HG02763 (cell line): ENCODE measurements around the gene CTNND2.

Experiments used
- ATAC-seq: cut with Tn5 transposase; IDR thresholded peaks from one replicate; pipeline ENCODE4 v1.9.1; 2021; ENCODE audit warnings: mild to moderate bottlenecking, moderate library complexity; ENCODE audit not compliant: unreplicated experiment

Gene CTNND2

DNA sequence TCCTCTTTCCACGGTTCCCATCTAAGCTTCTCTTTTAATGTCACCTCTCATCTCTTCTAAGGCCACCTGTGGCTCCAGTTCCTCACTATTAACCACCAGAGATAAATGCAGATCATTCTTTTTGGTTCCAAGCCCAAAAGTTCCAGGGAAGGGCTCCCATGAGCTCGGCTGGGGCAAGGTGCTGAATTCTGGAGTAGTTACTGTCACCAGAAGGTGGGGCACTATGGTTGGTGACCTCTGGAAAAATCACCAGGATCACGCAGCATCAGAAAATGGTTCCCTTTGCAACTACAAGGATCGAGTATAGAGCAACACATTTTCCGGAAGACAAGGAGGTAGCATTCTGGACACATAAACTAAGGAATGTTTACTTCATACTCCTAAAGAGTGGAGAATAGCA lies 614.5 kb downstream of the CTNND2 start:
- ATAC-seq = no peak

- no peak for ATAC-seq
Observed at GRCh38 chr5:11289208-11289607, 615.0 kb downstream of the CTNND2 start.

DNA sequence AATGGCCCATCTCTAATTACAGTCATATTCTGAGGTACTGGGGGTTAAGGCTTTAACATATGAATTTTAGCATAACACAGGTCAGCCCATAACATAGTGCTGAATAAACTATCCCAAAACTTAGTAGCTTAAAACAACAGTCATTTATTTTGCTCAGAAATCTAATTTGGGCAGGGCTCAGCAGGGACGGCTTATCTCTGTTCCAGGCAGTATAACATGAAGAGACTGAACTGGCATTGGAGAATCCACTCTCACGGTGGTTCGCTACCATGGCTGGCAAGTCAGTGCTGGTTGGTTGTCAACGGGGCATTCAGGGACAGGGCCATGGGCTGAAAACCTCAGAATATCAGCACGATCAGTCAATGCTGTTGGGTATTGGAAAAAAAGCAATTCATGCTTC lies 622.4 kb downstream of the CTNND2 start:
- no peak for ATAC-seq

DNA sequence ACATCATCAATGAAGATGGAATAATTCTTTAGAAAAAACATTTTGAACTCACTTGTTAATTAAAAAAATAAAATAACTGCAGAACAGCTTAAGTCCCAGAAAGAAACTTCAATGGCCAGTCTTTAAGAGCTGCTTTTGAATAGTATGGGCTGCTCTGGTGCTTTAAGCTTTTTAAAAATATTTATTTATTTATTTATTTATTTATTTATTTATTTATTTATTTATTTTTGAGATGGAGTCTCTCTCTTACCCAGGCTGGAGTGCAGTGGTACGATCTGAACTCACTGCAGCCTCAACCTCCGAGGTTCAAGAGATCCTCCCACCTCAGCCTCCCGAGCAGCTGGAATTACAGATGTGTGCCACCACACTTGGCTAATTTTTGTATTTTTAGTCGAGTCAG lies 626.9 kb downstream of the CTNND2 start:
- no peak for ATAC-seq

GRCh38 chr5:11273180-11273903 lies 630.9 kb downstream of the CTNND2 start:
- ATAC-seq = no peak

GRCh38 chr5:11269515-11269914 lies 634.7 kb downstream of the CTNND2 start:
- ATAC-seq = no peak

GRCh38 chr5:11268891-11269290 lies 635.4 kb downstream of the CTNND2 start:
- no peak for ATAC-seq

- ATAC-seq = no peak
Observed at GRCh38 chr5:11266331-11266730, 637.9 kb downstream of the CTNND2 start.

GRCh38 chr5:11261241-11261640 lies 643.0 kb downstream of the CTNND2 start:
- no peak for ATAC-seq

DNA sequence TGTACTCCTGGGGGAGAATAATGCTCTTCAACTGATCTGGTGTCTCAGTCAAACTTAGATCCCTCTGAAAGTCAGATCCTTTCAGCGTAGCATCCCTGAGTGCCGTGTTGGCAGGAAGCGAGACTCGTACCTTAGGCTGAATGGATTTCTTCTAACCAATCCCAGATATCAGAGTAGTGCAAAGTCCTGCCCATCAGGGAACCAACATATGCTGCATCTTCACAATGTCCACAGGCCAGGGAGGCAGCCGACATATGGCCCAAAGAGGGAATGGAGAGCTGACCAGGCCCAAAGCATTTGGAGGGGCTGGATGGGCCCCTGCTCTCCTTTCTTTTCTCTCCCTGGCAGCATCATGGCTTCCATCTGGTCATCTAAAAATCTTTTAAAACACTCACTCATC lies 646.2 kb downstream of the CTNND2 start:
- no peak for ATAC-seq

DNA sequence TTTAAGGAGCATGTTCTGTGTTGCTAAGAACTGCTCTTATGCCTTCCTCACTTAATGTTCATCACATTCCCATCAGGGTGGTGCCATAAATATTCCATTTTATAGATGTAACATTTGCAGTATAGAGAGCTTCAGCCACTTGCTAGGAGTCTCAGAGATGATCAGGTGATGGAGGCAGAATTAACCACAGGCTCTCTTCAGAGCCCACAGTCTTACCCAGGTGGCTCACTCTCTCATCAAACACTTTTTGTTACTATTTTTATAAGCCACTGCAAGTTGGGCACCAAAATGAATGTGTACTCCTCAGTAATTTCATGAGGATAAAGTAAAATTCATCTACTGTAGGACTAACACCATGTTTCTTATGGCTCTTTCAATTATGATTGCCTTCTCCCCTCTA lies 651.7 kb downstream of the CTNND2 start:
- ATAC-seq = no peak

GRCh38 chr5:11252075-11252474 lies 652.2 kb downstream of the CTNND2 start:
- ATAC-seq = no peak

GRCh38 chr5:11251247-11251646 lies 653.0 kb downstream of the CTNND2 start:
- no peak for ATAC-seq

GRCh38 chr5:11248966-11249365 lies 655.3 kb downstream of the CTNND2 start:
- ATAC-seq = no peak

- ATAC-seq = no peak
Observed at GRCh38 chr5:11247224-11247623, 657.0 kb downstream of the CTNND2 start.

DNA sequence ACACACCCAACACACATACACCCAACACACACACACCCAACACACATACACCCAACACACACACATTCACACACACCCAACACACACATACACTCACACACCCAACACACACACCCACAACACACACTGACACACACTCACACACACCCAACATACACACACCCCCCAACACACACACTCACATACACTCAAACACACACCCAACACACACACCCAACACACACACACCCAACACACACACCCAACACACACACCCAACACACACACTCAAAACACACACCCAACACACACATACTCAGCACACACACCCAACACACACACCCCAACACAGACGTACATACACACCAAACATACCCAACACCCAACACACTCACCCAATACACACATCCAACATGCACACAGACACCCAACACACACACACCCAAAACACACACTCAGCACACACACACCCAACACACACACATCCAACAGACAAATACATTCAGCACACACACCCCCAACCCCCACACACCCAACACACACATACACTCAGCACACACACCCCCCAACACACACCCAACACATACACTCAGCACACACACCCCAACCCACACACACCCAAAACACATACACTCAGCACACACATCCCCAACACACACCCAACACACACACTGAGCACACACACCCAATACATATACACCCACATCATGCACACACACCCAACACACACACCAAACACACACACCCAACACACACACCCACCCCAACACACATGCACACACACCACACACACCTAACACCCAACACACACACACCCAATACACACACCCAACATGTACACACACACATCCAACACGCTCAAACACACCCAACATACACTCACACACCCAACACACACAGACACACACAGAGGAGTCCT lies 663.7 kb downstream of the CTNND2 start:
- no peak for ATAC-seq

- ATAC-seq = no peak
Observed at GRCh38 chr5:11239261-11240015, 664.8 kb downstream of the CTNND2 start.

DNA sequence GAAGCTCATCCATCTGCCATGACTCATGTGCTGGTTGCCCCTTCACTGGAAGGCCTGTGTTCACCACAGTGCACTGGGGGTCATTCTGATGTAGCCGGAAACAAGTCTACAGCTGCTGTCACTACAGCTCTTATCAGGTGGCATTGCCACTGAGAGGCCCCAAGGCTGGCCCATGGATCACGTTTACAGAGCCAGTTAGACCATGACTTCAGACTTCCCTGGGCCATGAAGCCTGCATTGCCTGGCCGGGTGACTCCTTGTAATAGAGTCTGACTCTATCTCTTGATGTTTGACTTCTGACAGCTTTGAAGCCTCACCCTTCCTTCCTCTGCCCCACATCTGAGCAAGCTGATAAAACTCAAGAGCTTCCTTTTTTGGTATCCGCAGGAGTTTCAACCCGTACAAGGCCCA lies 669.7 kb downstream of the CTNND2 start:
- no peak for ATAC-seq

- no peak for ATAC-seq
Observed at GRCh38 chr5:11230890-11231289, 673.4 kb downstream of the CTNND2 start.

DNA sequence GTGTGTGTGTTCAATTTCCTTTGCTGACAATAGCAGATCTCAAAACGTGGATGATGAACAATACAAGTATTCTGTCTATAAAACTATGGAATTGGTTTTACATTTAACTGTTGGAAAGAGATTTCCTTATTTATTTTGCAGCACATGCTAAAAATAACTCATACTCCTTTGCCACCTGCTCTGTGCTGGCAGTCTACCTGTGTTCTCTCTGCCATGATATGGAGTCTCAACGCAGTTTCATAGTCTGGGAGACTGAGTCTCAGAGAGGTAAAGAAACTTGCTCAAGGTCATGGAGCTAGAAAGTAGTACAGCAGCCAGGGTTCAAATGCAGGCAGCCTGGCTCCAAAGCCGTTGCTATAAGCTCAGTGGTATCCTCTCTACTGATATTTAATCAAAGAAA lies 677.2 kb downstream of the CTNND2 start:
- no peak for ATAC-seq

- no peak for ATAC-seq
Observed at GRCh38 chr5:11224436-11225187, 679.6 kb downstream of the CTNND2 start.
